ENCODE results near the gene TRIM8. TPM values are rescaled to one million over a fixed set of nuclear protein-coding genes. Genes with fewer than 3 reads are reported as not detected.

The TRIM8 gene
- total RNA-seq, 1 donor from 2014 or later, result 31.4 TPM

- no peak overlapping the region for H2AFZ ChIP-seq (replicated peaks)
- H3K27me3 ChIP-seq, result no peaks in the 10 kb centered on the region
- H3K79me2 ChIP-seq (ENCODE audit: low read depth), result peaks cover 59% of the 10 kb centered on the region
- H3K9ac ChIP-seq, result no peak overlapping the region
- H3F3A ChIP-seq (ENCODE audit: low read depth), result peaks cover 28% of the 10 kb centered on the region
- H3K9me3 ChIP-seq (ENCODE audit: low read depth), result no peaks in the 10 kb centered on the region
- no peak for DNase-seq (ENCODE audit: low spot score)
- H4K20me1 ChIP-seq (ENCODE audit: low read depth), result peaks cover 69% of the 10 kb centered on the region
- H3K27ac ChIP-seq, result peak overlapping the region; percentile 20
- H3K4me2 ChIP-seq, result no peak overlapping the region
- no peaks in the 10 kb centered on the region for H3K36me3 ChIP-seq
- Mint-ChIP-seq H3K27me3 (ENCODE audit: insufficient read depth, low read depth) (peaks cover 2% of the 10 kb centered on the region), H3K9me3 (peaks cover 3% of the 10 kb centered on the region), H3K4me1 (peaks cover 48% of the 10 kb centered on the region), H3K36me3 (peaks cover 28% of the 10 kb centered on the region), H3K27ac (no peak overlapping the region), H3K4me3 (no peak overlapping the region)
- H3K4me3 ChIP-seq, result no peak overlapping the region
- TF ChIP-seq CTCF (IDR thresholded peaks at IDR 0.05) (no peak), EZH2 (IDR thresholded peaks at IDR 0.05) (no peak), EZH2phosphoT487 (IDR thresholded peaks at IDR 0.05) (no peak)
- H3K4me1 ChIP-seq, result peaks cover 45% of the 10 kb centered on the region
These were observed 8.8 kb downstream of the TRIM8 start for GRCh38 chr10:102653060-102653459.

- Histone ChIP-seq H3K36me3 (no peaks in the 10 kb centered on the region), H3K27ac (no peak overlapping the region), H3K27me3 (no peaks in the 10 kb centered on the region), H2AFZ (replicated peaks) (no peak overlapping the region), H3K4me1 (peaks cover 32% of the 10 kb centered on the region), H4K20me1 (ENCODE audit: low read depth) (peaks cover 55% of the 10 kb centered on the region), H3F3A (ENCODE audit: low read depth) (peaks cover 26% of the 10 kb centered on the region), H3K4me3 (no peak overlapping the region), H3K79me2 (ENCODE audit: low read depth) (peaks cover 48% of the 10 kb centered on the region), H3K4me2 (no peak overlapping the region), H3K9me3 (ENCODE audit: low read depth) (no peaks in the 10 kb centered on the region), H3K9ac (no peak overlapping the region)
- Mint-ChIP-seq H3K27me3 (ENCODE audit: insufficient read depth, low read depth) (peaks cover 2% of the 10 kb centered on the region), H3K27ac (no peak overlapping the region), H3K4me1 (peaks cover 36% of the 10 kb centered on the region), H3K4me3 (no peak overlapping the region), H3K9me3 (no peaks in the 10 kb centered on the region), H3K36me3 (peaks cover 27% of the 10 kb centered on the region)
- TF ChIP-seq CTCF (IDR thresholded peaks at IDR 0.05) (no peak), EZH2phosphoT487 (IDR thresholded peaks at IDR 0.05) (no peak), EZH2 (IDR thresholded peaks at IDR 0.05) (no peak)
- DNase-seq (ENCODE audit: low spot score), result no peak
These were observed 10.3 kb downstream of the TRIM8 start for GRCh38 chr10:102654566-102654965.

- peaks cover 27% of the 10 kb centered on the region for H3K36me3 Mint-ChIP-seq
- H3K27me3 Mint-ChIP-seq (ENCODE audit: insufficient read depth, low read depth), result peaks cover 2% of the 10 kb centered on the region
- Histone ChIP-seq H3K27me3 (no peaks in the 10 kb centered on the region), H2AFZ (replicated peaks) (no peak overlapping the region), H3K27ac (no peak overlapping the region), H4K20me1 (ENCODE audit: low read depth) (peaks cover 51% of the 10 kb centered on the region), H3K36me3 (no peaks in the 10 kb centered on the region), H3K9me3 (ENCODE audit: low read depth) (no peaks in the 10 kb centered on the region), H3K4me2 (no peak overlapping the region), H3K4me1 (peaks cover 28% of the 10 kb centered on the region), H3F3A (ENCODE audit: low read depth) (peaks cover 22% of the 10 kb centered on the region), H3K79me2 (ENCODE audit: low read depth) (peaks cover 44% of the 10 kb centered on the region), H3K4me3 (no peak overlapping the region), H3K9ac (no peak overlapping the region)
- H3K9me3 Mint-ChIP-seq, result no peaks in the 10 kb centered on the region
- no peak overlapping the region for H3K4me3 Mint-ChIP-seq
- peaks cover 33% of the 10 kb centered on the region for H3K4me1 Mint-ChIP-seq
- TF ChIP-seq EZH2phosphoT487 (IDR thresholded peaks at IDR 0.05) (no peak), EZH2 (IDR thresholded peaks at IDR 0.05) (no peak), CTCF (IDR thresholded peaks at IDR 0.05) (no peak)
- no peak for DNase-seq (ENCODE audit: low spot score)
- no peak overlapping the region for H3K27ac Mint-ChIP-seq
These were observed 10.7 kb downstream of the TRIM8 start for GRCh38 chr10:102654969-102655368.

Data from neural progenitor cell (in vitro differentiated cells).